ENCODE measurements around the gene CLEC3A. TPM values are rescaled to one million over a fixed set of nuclear protein-coding genes. Genes with fewer than 3 reads are reported as not detected.

The CLEC3A gene
- total RNA-seq, 1 experiment from 2014 or later = 0.23 TPM

- intact Hi-C loops (cut with micrococcal nuclease; ENCODE audit: unreplicated experiment) (no loop called here), in situ Hi-C loops (cut with HindIII; ENCODE audit: low pct_unique_long_range_greater_than_20kb, low sequenced_read_pairs) (no loop called here)
- CTCF ChIA-PET = interaction anchor here (1.1 kb wide), 1 partner anchor 9 kb away, joined by 3 read pairs; no protein-coding TSS in a partner anchor
Measured at GRCh38 chr16:78004517-78004916, 17.8 kb upstream of the CLEC3A start.

GRCh38 chr16:78005881-78006280 lies 16.5 kb upstream of the CLEC3A start:
- ATAC-seq = no peak
- TF ChIP-seq CTCF (IDR thresholded peaks at IDR 0.05) (peak; percentile 37), REST (IDR thresholded peaks at IDR 0.05; ENCODE audit: insufficient read depth in 1 of 2, low read depth in 2 of 2, low read length in 1 of 2) (no peak)

More at GRCh38 chr16:78004517-78004916, 17.8 kb upstream of the CLEC3A start:
- POLR2A ChIA-PET = no interaction called here
- Histone ChIP-seq H3K9me3 (ENCODE audit: control insufficient read depth, insufficient read depth, low read depth, low read length) (no peaks in the 10 kb centered on the region), H3K27ac (ENCODE audit: low read length) (no peak overlapping the region), H3K4me1 (ENCODE audit: control insufficient read depth, insufficient read depth, low read length) (no peaks in the 10 kb centered on the region), H3K36me3 (ENCODE audit: control insufficient read depth, insufficient read depth, low read length) (no peaks in the 10 kb centered on the region), H3K27me3 (ENCODE audit: control insufficient read depth, insufficient read depth, low read length) (no peaks in the 10 kb centered on the region), H3K4me3 (ENCODE audit: low read depth in 2 of 2, low read length in 2 of 2) (no peak overlapping the region)
- ATAC-seq (no peak), DNase-seq (ENCODE audit: low read depth, low spot score) (no peak)
- BruUV-seq (replicated peaks) = no TSS peak
- no peak for TF ChIP-seq TCF7L2 (IDR thresholded peaks at IDR 0.05; ENCODE audit: low read depth, low read length)

GRCh38 chr16:78007121-78007520 lies 15.2 kb upstream of the CLEC3A start:
- no TSS peak for BruUV-seq (replicated peaks)
- DNase-seq (ENCODE audit: low read depth, low spot score) (no peak), ATAC-seq (no peak)
- CTCF ChIA-PET = no interaction called here
- no peaks in the 10 kb centered on the region for H3K4me1 ChIP-seq (ENCODE audit: control insufficient read depth, insufficient read depth, low read length)
- H3K9me3 ChIP-seq (ENCODE audit: control insufficient read depth, insufficient read depth, low read depth, low read length) = no peaks in the 10 kb centered on the region
- no peaks in the 10 kb centered on the region for H3K36me3 ChIP-seq (ENCODE audit: control insufficient read depth, insufficient read depth, low read length)
- in situ Hi-C loops (cut with HindIII; ENCODE audit: low pct_unique_long_range_greater_than_20kb, low sequenced_read_pairs) = no loop called here
- H3K4me3 ChIP-seq (ENCODE audit: low read depth in 2 of 2, low read length in 2 of 2) = no peak overlapping the region
- POLR2A ChIA-PET = no interaction called here
- intact Hi-C loops (cut with micrococcal nuclease; ENCODE audit: unreplicated experiment) = no loop called here
- TF ChIP-seq CTCF (IDR thresholded peaks at IDR 0.05) (no peak), POLR2AphosphoS5 (IDR thresholded peaks at IDR 0.05; ENCODE audit: low read depth, low read length) (no peak), SIN3A (IDR thresholded peaks at IDR 0.05; ENCODE audit: borderline replicate concordance, insufficient read depth, low read depth, low read length) (no peak), TCF7L2 (IDR thresholded peaks at IDR 0.05; ENCODE audit: low read depth, low read length) (no peak), REST (IDR thresholded peaks at IDR 0.05; ENCODE audit: insufficient read depth in 1 of 2, low read depth in 2 of 2, low read length in 1 of 2) (no peak)
- no peak overlapping the region for H3K27ac ChIP-seq (ENCODE audit: low read length)
- H3K27me3 ChIP-seq (ENCODE audit: control insufficient read depth, insufficient read depth, low read length) = no peaks in the 10 kb centered on the region

More at GRCh38 chr16:78005881-78006280, 16.5 kb upstream of the CLEC3A start:
- no TSS peak for BruUV-seq (replicated peaks)
- no peaks in the 10 kb centered on the region for H3K9me3 ChIP-seq (ENCODE audit: control insufficient read depth, insufficient read depth, low read depth, low read length)
- no peak overlapping the region for H3K4me3 ChIP-seq (ENCODE audit: low read depth in 2 of 2, low read length in 2 of 2)
- in situ Hi-C loops (cut with HindIII; ENCODE audit: low pct_unique_long_range_greater_than_20kb, low sequenced_read_pairs) = no loop called here
- no peaks in the 10 kb centered on the region for H3K36me3 ChIP-seq (ENCODE audit: control insufficient read depth, insufficient read depth, low read length)
- ChIA-PET POLR2A (no interaction called here), CTCF (no interaction called here)
- intact Hi-C loops (cut with micrococcal nuclease; ENCODE audit: unreplicated experiment) = no loop called here
- no peaks in the 10 kb centered on the region for H3K27me3 ChIP-seq (ENCODE audit: control insufficient read depth, insufficient read depth, low read length)
- no peak for DNase-seq (ENCODE audit: low read depth, low spot score)
- H3K27ac ChIP-seq (ENCODE audit: low read length) = no peak overlapping the region
- no peaks in the 10 kb centered on the region for H3K4me1 ChIP-seq (ENCODE audit: control insufficient read depth, insufficient read depth, low read length)

Data from Panc1 (cell line).